ENCODE results near the gene NANOGP8.
"Not testable (repeated sequence)": the region's sequence is repeated elsewhere in the genome, so short reads cannot be mapped to it uniquely, and the experiment has no call there.

Gene NANOGP8

GRCh38 chr15:35085176-35085919 is at the start of gene NANOGP8:
Gene NANOGP8, minus strand, starts transcription at chr15:35085295. Its CDS starts 185 bp downstream, at chr15:35085110.
- in situ Hi-C loops (cut with MboI; ENCODE audit: low sequenced_read_pairs) = not testable (repeated sequence)

GRCh38 chr15:35134299-35134698 is 49.2 kb upstream of the NANOGP8 start:
- in situ Hi-C loops (cut with MboI; ENCODE audit: low sequenced_read_pairs) = no loop called here

GRCh38 chr15:35130245-35130644 is 45.1 kb upstream of the NANOGP8 start:
- in situ Hi-C loops (cut with MboI; ENCODE audit: low sequenced_read_pairs) = no loop called here

GRCh38 chr15:35129361-35129760 is 44.3 kb upstream of the NANOGP8 start:
- in situ Hi-C loops (cut with MboI; ENCODE audit: low sequenced_read_pairs) = no loop called here

- in situ Hi-C loops (cut with MboI; ENCODE audit: low sequenced_read_pairs) = no loop called here
Measured at GRCh38 chr15:35127717-35128116, 42.6 kb upstream of the NANOGP8 start.

- in situ Hi-C loops (cut with MboI; ENCODE audit: low sequenced_read_pairs) = no loop called here
Measured at GRCh38 chr15:35126236-35126635, 41.1 kb upstream of the NANOGP8 start.

- in situ Hi-C loops (cut with MboI; ENCODE audit: low sequenced_read_pairs) = no loop called here
Measured at GRCh38 chr15:35123743-35124142, 38.6 kb upstream of the NANOGP8 start.

- in situ Hi-C loops (cut with MboI; ENCODE audit: low sequenced_read_pairs) = no loop called here
Measured at GRCh38 chr15:35121611-35122359, 36.7 kb upstream of the NANOGP8 start.

- in situ Hi-C loops (cut with MboI; ENCODE audit: low sequenced_read_pairs) = no loop called here
Measured at GRCh38 chr15:35120173-35120572, 35.1 kb upstream of the NANOGP8 start.

GRCh38 chr15:35118960-35119359 is 33.9 kb upstream of the NANOGP8 start:
- in situ Hi-C loops (cut with MboI; ENCODE audit: low sequenced_read_pairs) = no loop called here

- in situ Hi-C loops (cut with MboI; ENCODE audit: low sequenced_read_pairs) = no loop called here
Measured at GRCh38 chr15:35117543-35118265, 32.6 kb upstream of the NANOGP8 start.

GRCh38 chr15:35115155-35115725 is 30.1 kb upstream of the NANOGP8 start:
- in situ Hi-C loops (cut with MboI; ENCODE audit: low sequenced_read_pairs) = no loop called here

GRCh38 chr15:35112346-35112745 is 27.3 kb upstream of the NANOGP8 start:
- in situ Hi-C loops (cut with MboI; ENCODE audit: low sequenced_read_pairs) = no loop called here

- in situ Hi-C loops (cut with MboI; ENCODE audit: low sequenced_read_pairs) = no loop called here
Measured at GRCh38 chr15:35111861-35112260, 26.8 kb upstream of the NANOGP8 start.

GRCh38 chr15:35108453-35108852 is 23.4 kb upstream of the NANOGP8 start:
- in situ Hi-C loops (cut with MboI; ENCODE audit: low sequenced_read_pairs) = no loop called here

- in situ Hi-C loops (cut with MboI; ENCODE audit: low sequenced_read_pairs) = no loop called here
Measured at GRCh38 chr15:35107561-35107960, 22.5 kb upstream of the NANOGP8 start.

- in situ Hi-C loops (cut with MboI; ENCODE audit: low sequenced_read_pairs) = no loop called here
Measured at GRCh38 chr15:35107122-35107521, 22.0 kb upstream of the NANOGP8 start.

GRCh38 chr15:35104526-35105147 is 19.5 kb upstream of the NANOGP8 start:
- in situ Hi-C loops (cut with MboI; ENCODE audit: low sequenced_read_pairs) = no loop called here

- in situ Hi-C loops (cut with MboI; ENCODE audit: low sequenced_read_pairs) = no loop called here
Measured at GRCh38 chr15:35102186-35102585, 17.1 kb upstream of the NANOGP8 start.

GRCh38 chr15:35101335-35101734 is 16.2 kb upstream of the NANOGP8 start:
- in situ Hi-C loops (cut with MboI; ENCODE audit: low sequenced_read_pairs) = no loop called here

GRCh38 chr15:35098737-35099136 is 13.6 kb upstream of the NANOGP8 start:
- in situ Hi-C loops (cut with MboI; ENCODE audit: low sequenced_read_pairs) = no loop called here

Measured in HL-60/S4 (cell line).